ENCODE results near the gene NEURL1B. TPM values are rescaled to one million over a fixed set of nuclear protein-coding genes. Genes with fewer than 3 reads are reported as not detected.

The NEURL1B gene
- total and polyA plus RNA-seq, 8 donors = 2.8 to 7.8 (median 3.9) TPM

DNA sequence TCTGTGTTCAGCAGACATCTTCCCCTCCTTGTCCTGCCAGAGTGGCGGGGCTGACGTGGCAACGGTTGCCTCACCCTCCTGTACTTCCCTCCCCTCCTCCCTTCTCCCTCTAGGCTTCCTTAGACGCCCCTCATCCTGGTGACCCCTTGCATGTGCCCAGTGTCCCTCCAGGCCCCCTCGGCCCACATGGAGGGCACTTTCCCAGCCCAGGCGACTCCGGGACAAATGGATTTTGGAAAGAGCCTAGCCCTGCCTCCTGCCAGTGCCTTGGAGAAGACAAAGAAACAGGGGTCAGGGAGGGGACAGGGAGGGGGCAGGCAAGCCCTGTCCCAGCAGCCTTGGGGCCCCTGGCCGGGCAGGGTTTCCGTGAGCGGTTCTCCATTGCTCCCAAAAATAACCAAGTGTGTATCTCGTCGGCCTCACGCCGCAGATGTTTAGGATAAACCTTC, 38.3 kb upstream of the NEURL1B start:
- WGBS, 2 donors = 76 to 77% methylated on average over 14 of the region's 14 CpGs
- DNase-seq (no peak), ATAC-seq (no peak), FAIRE-seq (no peak)
- TF ChIP-seq, protein P1, sequence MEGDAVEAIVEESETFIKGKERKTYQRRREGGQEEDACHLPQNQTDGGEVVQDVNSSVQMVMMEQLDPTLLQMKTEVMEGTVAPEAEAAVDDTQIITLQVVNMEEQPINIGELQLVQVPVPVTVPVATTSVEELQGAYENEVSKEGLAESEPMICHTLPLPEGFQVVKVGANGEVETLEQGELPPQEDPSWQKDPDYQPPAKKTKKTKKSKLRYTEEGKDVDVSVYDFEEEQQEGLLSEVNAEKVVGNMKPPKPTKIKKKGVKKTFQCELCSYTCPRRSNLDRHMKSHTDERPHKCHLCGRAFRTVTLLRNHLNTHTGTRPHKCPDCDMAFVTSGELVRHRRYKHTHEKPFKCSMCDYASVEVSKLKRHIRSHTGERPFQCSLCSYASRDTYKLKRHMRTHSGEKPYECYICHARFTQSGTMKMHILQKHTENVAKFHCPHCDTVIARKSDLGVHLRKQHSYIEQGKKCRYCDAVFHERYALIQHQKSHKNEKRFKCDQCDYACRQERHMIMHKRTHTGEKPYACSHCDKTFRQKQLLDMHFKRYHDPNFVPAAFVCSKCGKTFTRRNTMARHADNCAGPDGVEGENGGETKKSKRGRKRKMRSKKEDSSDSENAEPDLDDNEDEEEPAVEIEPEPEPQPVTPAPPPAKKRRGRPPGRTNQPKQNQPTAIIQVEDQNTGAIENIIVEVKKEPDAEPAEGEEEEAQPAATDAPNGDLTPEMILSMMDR (IDR thresholded peaks at IDR 0.05) = no peak
- H3K27me3 ChIP-seq = no peaks in the 10 kb centered on the region
- intact Hi-C loops (cut with DNase I) = no loop called here
- H3K36me3 ChIP-seq = no peaks in the 10 kb centered on the region
- H3K4me1 ChIP-seq = no peaks in the 10 kb centered on the region
- no peaks in the 10 kb centered on the region for H3K9me3 ChIP-seq
- no peak overlapping the region for H3K4me3 ChIP-seq
- peak overlapping the region in 3 of 4 donors; percentile 11 to 44 (median 16) for H3K27ac ChIP-seq

DNA sequence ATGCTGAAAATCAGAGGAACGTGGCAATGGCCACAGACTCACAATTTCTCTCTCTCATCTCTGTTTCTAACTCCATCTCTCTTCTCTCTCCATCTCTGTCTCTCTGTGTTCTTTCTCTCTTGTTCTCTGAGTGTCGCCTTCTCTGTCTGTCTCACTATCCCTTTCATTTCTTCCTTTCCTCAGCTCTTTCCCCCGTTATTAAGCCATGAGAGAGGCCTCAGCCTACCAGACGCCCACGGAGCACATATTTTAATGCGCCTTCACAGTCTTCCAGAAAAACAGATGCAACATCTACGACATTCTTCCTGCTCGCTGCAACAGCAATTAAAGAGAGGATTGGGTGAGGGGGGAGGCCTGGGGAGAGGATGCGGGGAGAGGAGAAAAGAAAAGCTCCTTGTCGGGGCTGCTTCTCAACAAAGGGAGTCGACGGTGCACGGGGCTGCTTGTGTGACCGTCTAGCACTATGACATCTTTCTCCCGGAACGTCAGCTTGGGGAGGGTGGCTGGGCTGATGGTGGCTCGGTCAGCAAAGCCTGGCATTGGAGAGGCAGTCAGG, 37.7 kb upstream of the NEURL1B start:
- ATAC-seq (peak in 1 of 4 donors; percentile 29), DNase-seq (no peak), FAIRE-seq (no peak)
- peak overlapping the region in 2 of 4 donors; percentile 11 to 44 for H3K27ac ChIP-seq
- TF ChIP-seq, protein P1 (IDR thresholded peaks at IDR 0.05) = no peak
- H3K27me3 ChIP-seq = no peaks in the 10 kb centered on the region
- WGBS, 2 donors = 63 to 70% methylated on average over 17 of the region's 17 CpGs
- H3K36me3 ChIP-seq = no peaks in the 10 kb centered on the region
- H3K4me1 ChIP-seq = no peaks in the 10 kb centered on the region
- H3K9me3 ChIP-seq = no peaks in the 10 kb centered on the region
- H3K4me3 ChIP-seq = no peak overlapping the region
- intact Hi-C loops (cut with DNase I) = no loop called here

DNA sequence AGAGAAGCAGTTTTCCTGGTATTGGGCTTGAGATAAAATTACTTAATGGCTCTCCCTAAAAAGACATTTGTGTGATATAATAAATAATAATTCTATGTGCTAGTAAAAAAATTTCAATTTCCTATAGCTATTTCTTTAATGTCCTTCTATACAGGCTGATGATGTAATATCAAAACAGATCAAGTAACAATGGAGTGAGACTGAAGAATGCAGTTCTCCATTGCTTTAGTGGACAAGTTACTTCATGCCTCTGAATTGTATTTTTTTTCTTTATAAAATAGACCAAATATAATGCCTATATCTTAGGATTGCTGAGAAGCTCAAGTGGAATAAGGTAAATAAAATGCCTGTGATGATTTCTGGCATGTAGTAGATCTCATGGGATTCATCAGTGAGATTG, 35.6 kb upstream of the NEURL1B start:
- H3K27ac ChIP-seq = no peak overlapping the region

DNA sequence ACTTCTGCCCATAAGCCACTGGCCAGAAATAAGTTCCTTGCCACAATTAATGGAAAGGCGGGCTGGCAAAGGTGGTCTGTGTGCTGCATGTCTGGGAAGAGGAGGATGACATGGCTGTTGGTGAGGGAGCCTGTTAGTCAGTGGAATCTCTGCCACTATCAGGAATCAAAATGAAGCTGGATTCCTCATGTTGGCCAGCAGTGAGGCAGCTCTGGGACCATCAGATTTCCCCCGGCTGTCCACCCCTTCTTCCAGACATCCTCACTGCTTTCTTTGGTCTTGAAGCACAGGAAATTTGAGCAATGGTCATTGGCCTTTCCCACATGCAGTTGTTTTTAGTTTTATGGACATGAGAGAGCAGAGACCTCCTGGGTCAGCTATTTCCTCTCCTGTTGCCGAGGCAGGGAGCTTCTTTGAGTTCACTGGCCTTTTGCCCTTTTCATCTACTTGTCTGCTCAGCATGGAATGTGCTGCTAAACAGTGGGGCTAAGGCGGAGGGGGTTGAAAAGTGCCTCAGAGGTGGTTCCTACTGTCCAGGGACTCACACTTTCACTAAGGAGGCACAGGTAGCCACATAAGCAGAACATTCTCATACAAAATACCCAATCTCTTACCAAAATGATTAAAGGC, 34.8 kb upstream of the NEURL1B start:
- TF ChIP-seq, protein P1 (IDR thresholded peaks at IDR 0.05) = no peak
- WGBS, 2 donors = 82 to 90% methylated on average over 4 of the region's 4 CpGs

More for the DNA sequence above, 35.6 kb upstream of the NEURL1B start:
- no peaks in the 10 kb centered on the region for H3K4me1 ChIP-seq
- FAIRE-seq (no peak), ATAC-seq (no peak), DNase-seq (no peak)
- no peaks in the 10 kb centered on the region for H3K9me3 ChIP-seq
- TF ChIP-seq, protein P1 (IDR thresholded peaks at IDR 0.05) = no peak
- no peaks in the 10 kb centered on the region for H3K36me3 ChIP-seq
- H3K4me3 ChIP-seq = no peak overlapping the region
- no peaks in the 10 kb centered on the region for H3K27me3 ChIP-seq
- intact Hi-C loops (cut with DNase I) = no loop called here

DNA sequence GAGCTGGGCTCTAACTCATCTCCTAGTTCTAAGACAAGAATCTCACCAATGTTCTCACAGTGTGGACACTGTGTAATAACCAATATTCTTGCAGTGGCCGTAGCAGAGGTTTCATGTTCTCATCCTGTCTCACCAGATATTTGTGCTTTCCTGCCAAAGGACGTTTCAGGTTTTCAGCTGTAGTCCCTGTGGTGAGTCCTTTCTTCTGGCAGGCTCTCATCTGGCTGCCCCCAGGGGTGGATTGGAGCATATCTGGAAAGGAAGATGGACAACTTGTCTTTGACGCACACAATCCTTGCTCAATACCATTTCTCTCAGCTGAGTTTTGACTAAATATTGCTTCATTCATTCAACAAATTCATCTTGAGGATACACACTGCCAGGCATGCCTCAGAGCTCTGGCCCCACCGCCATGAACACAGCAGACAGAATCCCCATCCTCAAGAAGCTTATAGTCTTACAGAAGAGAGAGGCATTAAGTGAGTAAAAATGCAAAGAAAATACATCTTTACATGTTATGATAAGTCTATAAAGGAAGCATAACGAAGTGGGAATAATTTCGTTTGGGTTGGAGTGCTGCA, 33.8 kb upstream of the NEURL1B start:
- Histone ChIP-seq H3K36me3 (no peaks in the 10 kb centered on the region), H3K27me3 (no peaks in the 10 kb centered on the region), H3K9me3 (no peaks in the 10 kb centered on the region), H3K4me1 (no peaks in the 10 kb centered on the region), H3K4me3 (no peak overlapping the region), H3K27ac (no peak overlapping the region)
- ATAC-seq = peak in 1 of 4 donors; percentile 36
- WGBS, 2 donors = 68 to 76% methylated on average over 6 of the region's 6 CpGs
- no peak for FAIRE-seq
- no peak for DNase-seq
- TF ChIP-seq, protein P1 (IDR thresholded peaks at IDR 0.05) = no peak
- intact Hi-C loops (cut with DNase I) = no loop called here

More for the DNA sequence above, 34.8 kb upstream of the NEURL1B start:
- H3K9me3 ChIP-seq = no peaks in the 10 kb centered on the region
- no peak for ATAC-seq
- no peaks in the 10 kb centered on the region for H3K27me3 ChIP-seq
- DNase-seq = no peak
- intact Hi-C loops (cut with DNase I) = no loop called here
- no peak overlapping the region for H3K27ac ChIP-seq
- H3K4me3 ChIP-seq = no peak overlapping the region
- H3K4me1 ChIP-seq = no peaks in the 10 kb centered on the region
- H3K36me3 ChIP-seq = no peaks in the 10 kb centered on the region
- no peak for FAIRE-seq

Data from pancreas (tissue), 10 donors.